ENCODE measurements around the gene RAB7A.
A peak's percentile ranks its signal among the peaks of the same experiment; 100 is the strongest.

RAB7A gene

GRCh38 chr3:128863560-128863959 lies 137.6 kb downstream of the RAB7A start:
- no peaks in the 10 kb centered on the region for H3K27me3 ChIP-seq (ENCODE audit: insufficient read depth, low read depth, severe bottlenecking)
- DNase-seq: no peak
- no peak overlapping the region for H3K4me3 ChIP-seq (ENCODE audit: low read depth, low read length)
- H3K27ac ChIP-seq: no peak overlapping the region
- H3K9me3 ChIP-seq (ENCODE audit: severe bottlenecking): peaks cover 20% of the 10 kb centered on the region
- no peaks in the 10 kb centered on the region for H3K36me3 ChIP-seq
- TF ChIP-seq, protein P1, sequence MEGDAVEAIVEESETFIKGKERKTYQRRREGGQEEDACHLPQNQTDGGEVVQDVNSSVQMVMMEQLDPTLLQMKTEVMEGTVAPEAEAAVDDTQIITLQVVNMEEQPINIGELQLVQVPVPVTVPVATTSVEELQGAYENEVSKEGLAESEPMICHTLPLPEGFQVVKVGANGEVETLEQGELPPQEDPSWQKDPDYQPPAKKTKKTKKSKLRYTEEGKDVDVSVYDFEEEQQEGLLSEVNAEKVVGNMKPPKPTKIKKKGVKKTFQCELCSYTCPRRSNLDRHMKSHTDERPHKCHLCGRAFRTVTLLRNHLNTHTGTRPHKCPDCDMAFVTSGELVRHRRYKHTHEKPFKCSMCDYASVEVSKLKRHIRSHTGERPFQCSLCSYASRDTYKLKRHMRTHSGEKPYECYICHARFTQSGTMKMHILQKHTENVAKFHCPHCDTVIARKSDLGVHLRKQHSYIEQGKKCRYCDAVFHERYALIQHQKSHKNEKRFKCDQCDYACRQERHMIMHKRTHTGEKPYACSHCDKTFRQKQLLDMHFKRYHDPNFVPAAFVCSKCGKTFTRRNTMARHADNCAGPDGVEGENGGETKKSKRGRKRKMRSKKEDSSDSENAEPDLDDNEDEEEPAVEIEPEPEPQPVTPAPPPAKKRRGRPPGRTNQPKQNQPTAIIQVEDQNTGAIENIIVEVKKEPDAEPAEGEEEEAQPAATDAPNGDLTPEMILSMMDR (IDR thresholded peaks at IDR 0.05; ENCODE audit: low read depth, low read length): peak; percentile 52

All from WERI-Rb-1 (cell line).